A204.1 (cell line): ENCODE results near the gene ADAMTS17.

Experiments used
- FAIRE-seq: peaks from 2 replicates; lab custom pipeline; 2012; peaks lifted over from hg19 to GRCh38; lab: Jason Lieb, UNC

ADAMTS17 gene

DNA sequence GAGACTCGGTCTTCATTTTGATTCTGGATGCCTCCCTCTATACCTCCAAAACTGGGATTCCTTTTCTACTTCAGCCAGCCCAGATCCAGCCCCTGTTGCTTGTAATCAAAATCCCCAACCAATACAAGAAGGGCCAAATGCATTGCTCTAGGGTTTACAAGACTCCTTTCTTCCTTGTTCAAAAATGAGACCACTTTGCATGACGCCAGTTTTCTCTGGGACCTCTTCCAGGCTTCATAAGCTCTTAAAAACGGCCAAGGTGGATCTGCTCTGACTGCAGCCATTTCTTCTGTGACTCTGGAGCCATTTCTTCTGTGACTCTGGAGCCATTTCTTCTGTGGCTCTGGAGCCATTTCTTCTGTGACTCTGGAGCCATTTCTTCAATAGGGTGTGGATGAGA lies 71.9 kb downstream of the ADAMTS17 start:
- FAIRE-seq, result no peak

DNA sequence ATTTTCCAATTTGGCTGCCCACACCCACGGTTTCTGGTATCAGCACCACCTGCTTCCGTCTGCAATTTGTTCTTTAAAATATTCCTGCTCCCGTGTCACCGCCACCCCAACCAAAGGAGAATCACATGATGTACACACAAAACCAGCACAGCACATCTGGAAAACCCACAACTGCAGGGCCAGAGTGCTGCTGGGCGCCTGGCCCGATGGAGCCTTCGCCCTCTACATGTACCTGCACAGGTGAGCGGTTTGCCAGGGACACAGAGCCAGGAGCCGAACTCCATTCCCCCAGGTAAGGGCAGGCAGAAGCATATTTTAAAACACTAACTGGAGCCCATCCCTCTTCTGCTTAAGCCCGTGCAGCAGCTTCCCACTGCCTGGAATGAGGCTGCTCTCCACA lies 75.6 kb downstream of the ADAMTS17 start:
- no peak for FAIRE-seq

- no peak for FAIRE-seq
These were observed 76.1 kb downstream of the ADAMTS17 start for GRCh38 chr15:100265641-100266035.

GRCh38 chr15:100264994-100265640 lies 76.7 kb downstream of the ADAMTS17 start:
- no peak for FAIRE-seq

DNA sequence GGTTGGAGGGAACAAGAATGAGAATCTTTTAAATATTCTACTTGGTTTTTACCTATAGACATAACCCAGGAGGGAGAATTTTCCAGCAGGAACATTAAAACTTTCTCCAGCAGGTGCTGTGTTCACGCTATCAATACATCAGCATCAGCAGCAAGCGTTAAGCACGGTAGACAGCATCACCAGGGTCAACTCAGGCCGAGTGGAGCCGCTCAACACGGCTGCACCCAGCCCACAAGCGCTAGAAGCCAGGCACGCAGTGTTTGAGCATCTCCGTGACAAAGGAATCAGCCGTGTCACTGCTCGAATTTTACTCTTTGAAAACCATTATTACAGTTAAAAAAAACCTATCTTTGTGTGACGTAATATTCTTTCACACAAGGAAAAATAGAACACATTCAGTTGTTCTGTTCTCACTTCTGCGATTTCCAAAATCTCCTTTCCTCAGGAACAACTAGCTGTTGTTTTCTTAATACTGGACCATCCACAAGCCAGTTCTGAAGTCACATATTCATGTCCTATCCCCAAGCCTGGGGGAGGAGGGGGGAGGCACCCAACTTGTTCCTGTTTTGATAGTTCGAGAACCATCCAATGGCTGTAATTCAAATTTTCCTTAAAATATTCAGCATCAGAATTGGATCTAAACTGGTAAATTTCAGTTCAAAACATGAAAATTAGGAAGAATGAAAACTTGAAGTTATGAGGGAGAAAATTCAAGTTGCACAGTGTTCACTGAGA lies 77.9 kb downstream of the ADAMTS17 start:
- no peak for FAIRE-seq

DNA sequence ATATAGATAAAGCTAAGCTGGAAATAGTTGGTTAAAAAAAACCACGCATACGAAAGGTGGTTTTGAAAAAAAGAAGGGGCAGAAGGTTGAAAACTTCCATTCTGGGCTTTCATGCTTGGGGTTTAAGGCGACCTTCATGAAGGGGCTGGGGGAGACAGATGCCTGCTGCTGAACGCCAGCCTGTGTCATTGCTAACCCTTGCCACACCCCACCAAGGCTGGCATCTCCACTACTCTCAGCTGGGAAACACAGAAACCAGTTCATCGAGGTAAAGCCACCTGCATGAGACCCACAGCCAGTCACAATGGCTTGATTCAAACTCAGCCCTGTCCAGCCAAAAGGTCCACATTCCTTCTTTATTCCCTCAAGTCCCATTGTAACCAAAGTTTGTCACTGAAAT lies 78.7 kb downstream of the ADAMTS17 start:
- FAIRE-seq, result no peak

- no peak for FAIRE-seq
These were observed 80.2 kb downstream of the ADAMTS17 start for GRCh38 chr15:100261302-100262240.

- FAIRE-seq, result no peak
These were observed 82.5 kb downstream of the ADAMTS17 start for GRCh38 chr15:100259266-100259665.

DNA sequence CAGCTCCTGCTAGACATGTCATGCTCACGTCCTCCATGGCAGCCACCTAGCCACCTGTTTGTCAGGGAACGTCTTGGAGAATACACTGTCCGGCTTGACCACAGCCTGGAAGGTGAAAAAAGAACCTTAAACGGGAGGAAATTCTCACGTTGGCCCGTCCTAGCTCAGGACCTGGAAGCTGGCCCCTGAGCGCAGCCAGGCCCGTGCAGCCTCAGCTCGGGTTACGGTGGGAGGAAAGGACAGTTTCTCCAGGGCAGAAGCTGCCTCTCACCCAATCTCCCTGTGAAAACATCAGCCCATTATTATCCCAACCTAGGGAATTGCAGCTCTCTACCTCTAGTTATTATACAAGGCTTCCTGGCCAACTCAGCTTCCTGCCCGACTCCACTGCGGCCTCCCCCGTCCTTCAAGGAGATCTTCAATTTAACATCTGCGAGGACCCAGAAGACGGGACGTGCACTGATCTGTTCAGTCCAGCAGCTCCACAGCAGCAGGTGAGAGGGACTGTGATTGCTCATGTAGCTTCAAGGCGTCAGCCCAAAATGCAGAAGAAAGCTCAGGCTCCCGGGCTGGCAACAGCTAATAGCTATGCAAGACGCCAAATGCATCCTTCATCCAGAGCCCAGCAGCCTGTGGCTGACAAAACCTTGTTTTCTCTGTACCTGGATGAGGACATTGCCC lies 84.7 kb downstream of the ADAMTS17 start:
- FAIRE-seq, result no peak

GRCh38 chr15:100256101-100256969 lies 85.4 kb downstream of the ADAMTS17 start:
- FAIRE-seq, result no peak

- FAIRE-seq, result no peak
These were observed 86.1 kb downstream of the ADAMTS17 start for GRCh38 chr15:100255644-100256043.

DNA sequence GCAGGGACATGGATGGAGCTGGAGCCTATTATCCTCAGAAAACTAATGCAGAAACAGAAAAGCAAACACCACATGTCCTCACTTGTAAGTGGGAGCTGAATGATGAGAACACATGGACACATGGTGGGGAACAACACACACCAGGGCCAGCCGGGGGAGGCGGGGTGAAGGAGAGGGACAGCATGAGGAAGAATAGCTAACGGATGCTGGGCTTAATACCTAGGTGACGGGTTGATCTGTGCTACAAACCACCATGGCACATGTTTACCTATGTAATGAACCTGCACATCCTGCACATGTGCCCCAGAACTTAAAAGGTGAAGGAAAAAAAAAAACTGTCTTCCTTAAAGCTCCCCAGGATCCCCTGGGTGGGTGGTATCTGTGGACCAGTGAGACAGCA lies 87.1 kb downstream of the ADAMTS17 start:
- no peak for FAIRE-seq

DNA sequence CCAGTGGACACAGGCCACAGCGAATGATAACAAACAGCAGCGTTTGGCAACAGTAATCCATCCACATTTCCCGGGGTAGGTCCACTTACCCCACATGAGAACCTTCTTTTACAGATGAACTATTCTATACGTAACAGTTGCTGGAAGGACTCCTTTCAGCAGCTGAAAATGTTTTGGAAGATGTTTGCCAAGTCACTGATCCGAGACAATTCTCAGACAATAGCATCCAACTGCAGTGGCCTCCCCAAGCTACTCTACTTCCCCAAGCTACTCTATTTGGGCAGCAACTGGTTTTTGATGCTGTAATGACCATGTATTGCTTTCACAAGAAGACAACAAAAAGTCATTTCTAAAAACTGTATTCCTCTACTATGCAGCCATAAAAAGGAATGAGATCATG lies 87.5 kb downstream of the ADAMTS17 start:
- no peak for FAIRE-seq

DNA sequence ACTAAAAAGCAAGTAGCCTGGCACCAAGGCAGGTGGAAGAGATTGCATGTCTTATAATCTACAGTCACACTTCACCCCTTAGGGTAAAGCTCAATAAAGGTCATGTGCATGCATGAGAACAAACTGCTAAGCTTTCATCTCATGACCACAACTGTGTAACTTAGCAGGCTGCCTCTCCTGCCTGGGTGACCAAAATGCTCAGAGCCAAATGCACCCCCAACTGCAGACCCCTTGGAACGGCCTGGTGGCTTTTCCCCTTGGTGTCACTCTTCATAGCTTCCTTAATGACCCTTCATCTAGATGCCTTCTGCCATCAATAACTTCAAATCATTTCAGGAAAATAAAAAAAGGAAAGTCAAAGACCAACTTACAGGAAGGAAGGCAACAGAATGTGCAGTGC lies 88.1 kb downstream of the ADAMTS17 start:
- FAIRE-seq, result no peak

GRCh38 chr15:100252779-100253417 lies 88.9 kb downstream of the ADAMTS17 start:
- FAIRE-seq, result no peak

GRCh38 chr15:100252359-100252758 lies 89.4 kb downstream of the ADAMTS17 start:
- FAIRE-seq, result no peak

GRCh38 chr15:100250176-100250800 lies 91.5 kb downstream of the ADAMTS17 start:
- no peak for FAIRE-seq

- FAIRE-seq, result no peak
These were observed 92.5 kb downstream of the ADAMTS17 start for GRCh38 chr15:100249096-100249815.

DNA sequence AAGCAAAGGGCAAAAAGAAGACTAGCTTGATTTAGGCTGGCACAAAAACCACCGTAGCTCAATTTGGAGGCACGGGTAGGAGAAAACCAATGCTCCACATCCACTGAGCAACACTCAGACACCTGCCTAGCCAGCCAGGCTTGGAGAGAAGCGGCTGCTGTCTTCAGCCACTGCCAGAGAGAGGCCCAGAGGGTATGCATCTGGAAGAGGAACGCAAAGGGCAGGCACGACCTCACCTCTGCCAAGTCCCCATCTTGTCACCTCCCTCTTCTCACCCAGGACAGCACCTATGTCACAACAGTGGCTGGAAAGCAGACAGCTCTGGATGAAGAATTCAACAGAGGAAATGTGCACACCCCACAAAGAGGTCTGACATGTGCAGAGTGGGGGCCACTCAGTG lies 93.5 kb downstream of the ADAMTS17 start:
- FAIRE-seq, result no peak
